ENCODE data around the gene RESF1. TPM values are rescaled to one million over a fixed set of nuclear protein-coding genes. Genes with fewer than 3 reads are reported as not detected.

The RESF1 gene
- total and polyA plus RNA-seq, 2 of the 13 experiments (the other 11 are each of a cell fraction or from before 2014, with no cell fraction given): 7.9 to 16.8 TPM

DNA sequence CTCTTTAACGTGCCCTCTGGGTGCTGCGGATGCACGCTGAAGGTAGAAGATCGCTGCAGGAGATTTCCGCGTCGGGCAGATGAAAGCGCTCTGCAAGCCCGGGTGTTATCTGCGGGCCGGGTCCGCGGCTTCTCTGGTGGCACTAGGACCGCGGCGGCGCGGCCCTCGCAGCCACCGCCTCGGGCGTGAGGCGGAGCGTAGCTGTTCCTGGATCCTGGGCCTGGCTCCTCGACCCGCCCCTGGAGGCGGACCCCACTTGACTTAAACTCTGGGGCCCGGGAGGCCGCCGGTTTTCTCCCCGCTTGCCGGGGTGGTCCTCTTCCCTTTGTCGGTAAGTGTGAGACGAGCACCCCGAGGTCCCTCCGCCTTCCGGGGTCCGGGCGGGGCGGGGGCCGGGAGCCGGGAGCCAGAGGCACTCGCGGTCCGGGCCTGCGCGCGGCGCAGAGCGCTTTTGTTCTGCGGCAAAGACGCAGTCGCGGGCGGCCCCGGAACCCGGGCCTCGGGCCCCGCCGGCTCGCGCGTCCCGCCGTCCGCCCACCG, at the start of gene RESF1 (continued):
- TF ChIP-seq, protein P1, sequence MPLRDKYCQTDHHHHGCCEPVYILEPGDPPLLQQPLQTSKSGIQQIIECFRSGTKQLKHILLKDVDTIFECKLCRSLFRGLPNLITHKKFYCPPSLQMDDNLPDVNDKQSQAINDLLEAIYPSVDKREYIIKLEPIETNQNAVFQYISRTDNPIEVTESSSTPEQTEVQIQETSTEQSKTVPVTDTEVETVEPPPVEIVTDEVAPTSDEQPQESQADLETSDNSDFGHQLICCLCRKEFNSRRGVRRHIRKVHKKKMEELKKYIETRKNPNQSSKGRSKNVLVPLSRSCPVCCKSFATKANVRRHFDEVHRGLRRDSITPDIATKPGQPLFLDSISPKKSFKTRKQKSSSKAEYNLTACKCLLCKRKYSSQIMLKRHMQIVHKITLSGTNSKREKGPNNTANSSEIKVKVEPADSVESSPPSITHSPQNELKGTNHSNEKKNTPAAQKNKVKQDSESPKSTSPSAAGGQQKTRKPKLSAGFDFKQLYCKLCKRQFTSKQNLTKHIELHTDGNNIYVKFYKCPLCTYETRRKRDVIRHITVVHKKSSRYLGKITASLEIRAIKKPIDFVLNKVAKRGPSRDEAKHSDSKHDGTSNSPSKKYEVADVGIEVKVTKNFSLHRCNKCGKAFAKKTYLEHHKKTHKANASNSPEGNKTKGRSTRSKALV (CRISPR knock-in tag; IDR thresholded peaks at IDR 0.05): peak; percentile 84; the same call in 1 of the 2 replicates
- no peak for TF ChIP-seq ZKSCAN8 (CRISPR knock-in tag; IDR thresholded peaks at IDR 0.05; ENCODE audit: borderline replicate concordance)
- TF ChIP-seq CENPT (CRISPR knock-in tag; IDR thresholded peaks at IDR 0.05; ENCODE audit: low read depth): no peak

- ChIA-PET POLR2A (no interaction called here), CTCF (ENCODE audit: low intra/inter-chr PET ratio, low total read pairs) (no interaction called here)
- Histone ChIP-seq H3K9me3 (ENCODE audit: low read length) (peaks cover 11% of the 10 kb centered on the region), H4K20me1 (ENCODE audit: insufficient read depth, low read length) (no peaks in the 10 kb centered on the region), H3K4me3 (replicated peaks in 1 of 3; ENCODE audit: insufficient read depth in 1 of 3, low read depth in 2 of 3, low read length in 3 of 3) (no peak overlapping the region), H3K4me2 (ENCODE audit: low read depth, low read length) (no peak overlapping the region), H3K4me1 (ENCODE audit: insufficient read depth, low read length) (no peaks in the 10 kb centered on the region), H2AFZ (ENCODE audit: low read length) (no peak overlapping the region), H3K36me3 (replicated peaks in 1 of 2; ENCODE audit: control insufficient read depth in 1 of 2, insufficient read depth in 2 of 2, low read length in 2 of 2) (no peaks in the 10 kb centered on the region), H3K79me2 (ENCODE audit: insufficient read depth, low read length) (no peaks in the 10 kb centered on the region), H3K27ac (ENCODE audit: extremely low read length, insufficient read depth, low read length) (no peak overlapping the region), H3K27me3 (ENCODE audit: control insufficient read depth in 1 of 2, insufficient read depth in 2 of 2, low read length in 2 of 2) (no peaks in the 10 kb centered on the region), H3K9ac (ENCODE audit: insufficient read depth, low read depth, low read length) (no peak overlapping the region)
- intact Hi-C loops (cut with micrococcal nuclease; ENCODE audit: unreplicated experiment): loop anchor here (5.0 kb wide), 1 partner anchor 233 kb away; no protein-coding TSS in a partner anchor
- FAIRE-seq (no peak), ATAC-seq (no peak), DNase-seq (ENCODE audit: low spot score) (no peak)
- TF ChIP-seq KAT8 (CRISPR knock-in tag; IDR thresholded peaks at IDR 0.05) (no peak), RXRA (CRISPR knock-in tag; IDR thresholded peaks at IDR 0.05) (no peak), FOXO1 (CRISPR knock-in tag; IDR thresholded peaks at IDR 0.05) (no peak), ZNF101 (CRISPR knock-in tag; IDR thresholded peaks at IDR 0.05; ENCODE audit: borderline replicate concordance, low read depth) (no peak), SRSF9 (IDR thresholded peaks at IDR 0.05; ENCODE audit: borderline replicate concordance, insufficient read depth, low read depth, low read length, poor library complexity, severe bottlenecking) (no peak), ZNF598 (CRISPR knock-in tag; IDR thresholded peaks at IDR 0.05; ENCODE audit: borderline replicate concordance) (no peak), DZIP1 (CRISPR knock-in tag; IDR thresholded peaks at IDR 0.05) (no peak), MYNN (CRISPR knock-in tag; IDR thresholded peaks at IDR 0.05; ENCODE audit: low read depth) (no peak), ZBTB1 (CRISPR knock-in tag; IDR thresholded peaks at IDR 0.05; ENCODE audit: borderline replicate concordance) (no peak)
- BruUV-seq (replicated peaks): no TSS peak
- in situ Hi-C loops (cut with HindIII; ENCODE audit: extremely low pct_ligation_motif_present, low pct_unique_long_range_greater_than_20kb): no loop called here
- WGBS (ENCODE audit: low lambda C conversion rate): 0% methylated on average over 1 of the region's 1 CpG
Measured at GRCh38 chr12:31914927-31915326, 44.3 kb upstream of the RESF1 start.
